HG03571 (cell line): Measurements from ENCODE around the gene PTGDS.

Source experiments
- ATAC-seq: cut with Tn5 transposase; IDR thresholded peaks from one replicate; pipeline ENCODE4 v1.9.1; 2021; ENCODE audit not compliant: unreplicated experiment

PTGDS gene

GRCh38 chr9:136972335-136972734 lies 5.0 kb upstream of the PTGDS start:
- no peak for ATAC-seq

GRCh38 chr9:136972743-136973142 lies 4.6 kb upstream of the PTGDS start:
- ATAC-seq: no peak

GRCh38 chr9:136973618-136974617 lies 3.4 kb upstream of the PTGDS start:
- ATAC-seq: no peak

GRCh38 chr9:136974817-136975535 lies 2.3 kb upstream of the PTGDS start:
- no peak for ATAC-seq

GRCh38 chr9:136975644-136976043 lies 1.7 kb upstream of the PTGDS start:
- no peak for ATAC-seq

- ATAC-seq: no peak
Observed at GRCh38 chr9:136977649-136978072, 357 bp downstream of the PTGDS start.

- no peak for ATAC-seq
Observed at GRCh38 chr9:136978073-136978864, 965 bp downstream of the PTGDS start.

- ATAC-seq: no peak
Observed at GRCh38 chr9:136978865-136979544, 1.7 kb downstream of the PTGDS start.

GRCh38 chr9:136979769-136980587 lies 2.7 kb downstream of the PTGDS start:
- ATAC-seq: no peak

GRCh38 chr9:136980669-136981478 lies 3.6 kb downstream of the PTGDS start:
- no peak for ATAC-seq

- no peak for ATAC-seq
Observed at GRCh38 chr9:136981588-136982231, 4.4 kb downstream of the PTGDS start.

- no peak for ATAC-seq
Observed at GRCh38 chr9:136982232-136983051, 5.1 kb downstream of the PTGDS start, which contains the start of gene LCNL1. Gene LCNL1 (plus strand): TSS chr9:136982993. CDS start chr9:136983587, 594 bp downstream.

- no peak for ATAC-seq
Observed at GRCh38 chr9:136983167-136983566, 5.9 kb downstream of the PTGDS start.

GRCh38 chr9:136983656-136984314 lies 6.5 kb downstream of the PTGDS start:
- ATAC-seq: no peak

GRCh38 chr9:136984464-136985026 lies 7.2 kb downstream of the PTGDS start:
- ATAC-seq: no peak

- ATAC-seq: no peak
Observed at GRCh38 chr9:136985027-136985602, 7.8 kb downstream of the PTGDS start.
